Right lobe of liver (tissue), 4 donors: ENCODE results near the gene ITPR2.
"Not testable (repeated sequence)": the region's sequence is repeated elsewhere in the genome, so short reads cannot be mapped to it uniquely, and the experiment has no call there.

Experiments used
- CTCF ChIP-seq, 4 donors: fragments of 200-600 bp in 3 of 4; fragments of 450-650 bp in 1 of 4; IDR thresholded peaks; one replicate each; pipeline versions ENCODE4 v1.5.1 to v1.8.0; 2016 to 2022; ENCODE audit warnings: antibody characterized with exemption in 4 of 4, mild to moderate bottlenecking in 2 of 4
- POLR2A ChIP-seq: fragments of 450-650 bp; IDR thresholded peaks from one replicate; pipeline ENCODE4 v1.6.1; 2017; ENCODE audit warnings: antibody characterized with exemption, mild to moderate bottlenecking
- donor health status: DM: no; HTN: no; CAD: no.
- donor health status: DM: no; HTN: no; CAD: no.
- donor health status: DM: no; HTN: yes; CAD: no.

GRCh38 chr12:26517320-26517719 is 315.7 kb downstream of the ITPR2 start:
- not testable (repeated sequence) for TF ChIP-seq CTCF (IDR thresholded peaks at IDR 0.05); POLR2A
